Stimulated activated CD4-positive, alpha-beta T cell treated with anti-CD3 and anti-CD28 coated beads, Interleukin-12 subunit alpha, Interleukin-12 subunit beta, amount 100 ng/mL, for 4 hours (primary cell): ENCODE measurements around the gene CFAP221.

ENCODE experiments used
- DNase-seq: peaks from one replicate; pipeline ENCODE4 v3.0.0-alpha.2; 2020

Gene CFAP221

DNA sequence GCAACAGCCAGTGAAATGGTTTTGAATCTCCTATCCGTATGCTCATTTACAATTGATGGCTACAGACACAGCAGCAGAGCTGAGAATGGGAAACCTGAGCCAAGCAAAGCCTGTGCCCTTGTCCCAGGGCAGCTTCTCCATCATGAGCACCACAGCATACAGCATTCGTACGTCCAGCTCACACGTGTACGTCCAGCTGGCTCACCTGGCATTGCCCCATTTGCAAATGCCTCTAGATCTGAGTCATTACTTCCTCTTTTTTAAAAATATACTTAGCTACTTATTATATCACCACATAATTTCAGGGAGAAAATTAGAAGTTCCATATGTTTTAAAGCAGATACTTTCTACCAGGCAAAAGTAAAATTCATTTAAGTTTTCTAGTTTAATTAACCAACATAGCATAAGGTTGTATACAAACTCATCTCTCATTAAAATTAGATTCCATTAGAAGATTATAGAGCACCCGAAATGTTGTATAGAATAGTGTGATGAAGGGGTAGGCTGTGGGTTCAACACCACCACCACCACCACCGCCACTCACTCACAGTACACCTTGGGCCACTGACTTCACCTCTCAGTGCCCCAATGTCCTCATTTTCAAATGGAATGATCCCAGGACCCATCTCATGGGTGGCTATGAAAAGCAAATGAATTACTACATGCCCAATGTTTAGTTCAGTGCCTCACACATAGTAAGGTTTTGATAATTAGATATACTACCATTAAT, 103.4 kb downstream of the CFAP221 start:
- no peak for DNase-seq

GRCh38 chr2:119649364-119649917, 105.2 kb downstream of the CFAP221 start:
- DNase-seq: no peak

- no peak for DNase-seq
Observed at GRCh38 chr2:119650206-119650605, 106.0 kb downstream of the CFAP221 start.

DNA sequence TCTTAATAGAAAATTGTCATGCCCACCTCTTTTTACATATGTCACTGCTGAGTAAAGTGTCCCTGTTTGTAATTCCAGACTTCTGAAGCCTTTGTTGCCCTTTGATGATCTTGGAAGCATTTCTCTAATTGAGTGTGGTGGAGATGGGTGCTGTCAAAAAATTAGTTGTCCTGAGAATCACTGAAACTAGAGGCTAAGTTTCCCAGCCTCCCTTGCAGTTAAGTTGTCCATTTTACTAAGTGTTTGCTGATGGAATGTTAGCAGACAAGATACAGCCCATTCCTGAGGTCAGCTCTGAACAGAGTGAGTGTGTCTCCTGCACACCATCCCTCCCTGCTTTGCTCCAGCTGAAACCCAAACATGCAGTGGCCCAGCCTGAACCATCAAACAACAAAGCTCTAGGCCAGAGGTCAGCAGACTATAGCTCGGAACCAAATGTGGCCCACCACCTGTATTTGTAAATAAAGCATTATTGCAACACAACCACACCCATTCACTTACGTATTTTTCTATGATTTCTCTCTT, 106.7 kb downstream of the CFAP221 start:
- no peak for DNase-seq

GRCh38 chr2:119657466-119658145, 113.4 kb downstream of the CFAP221 start:
- no peak for DNase-seq

DNA sequence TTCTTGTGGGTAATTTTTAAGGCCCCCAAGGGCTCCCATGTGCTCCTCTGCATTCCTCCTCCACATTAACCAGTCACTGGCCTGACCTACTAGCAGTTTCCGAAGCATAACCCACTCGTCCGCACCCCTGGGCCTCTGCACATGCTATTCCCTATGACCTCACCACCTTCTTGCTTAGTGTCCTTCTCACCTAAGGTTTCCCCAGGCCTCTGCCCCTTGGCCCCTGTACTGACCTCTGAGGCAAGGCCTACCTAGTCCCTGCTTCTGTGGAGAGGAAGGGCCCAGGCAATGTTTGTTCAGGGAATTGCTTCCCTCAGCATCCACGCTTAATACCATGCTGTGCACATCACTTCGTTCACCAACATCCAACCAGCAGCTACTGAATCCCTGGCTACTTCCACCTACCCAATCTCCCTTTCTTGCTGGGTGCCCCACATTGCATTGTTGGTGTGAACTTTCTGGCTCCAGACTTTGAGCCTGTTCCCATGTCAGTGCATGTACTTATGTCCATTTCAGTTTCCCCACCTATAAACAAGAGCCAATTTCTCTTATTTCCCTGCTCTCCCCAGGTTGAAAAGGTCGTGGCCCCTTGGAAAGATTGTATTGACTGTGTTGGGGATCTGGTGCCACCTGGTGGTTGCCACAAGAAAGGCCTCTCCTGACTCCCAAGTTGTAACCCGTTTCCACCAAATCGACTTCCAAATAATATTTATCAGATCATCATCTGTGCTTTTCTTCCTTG, 115.5 kb downstream of the CFAP221 start:
- DNase-seq: peak; percentile 34

DNA sequence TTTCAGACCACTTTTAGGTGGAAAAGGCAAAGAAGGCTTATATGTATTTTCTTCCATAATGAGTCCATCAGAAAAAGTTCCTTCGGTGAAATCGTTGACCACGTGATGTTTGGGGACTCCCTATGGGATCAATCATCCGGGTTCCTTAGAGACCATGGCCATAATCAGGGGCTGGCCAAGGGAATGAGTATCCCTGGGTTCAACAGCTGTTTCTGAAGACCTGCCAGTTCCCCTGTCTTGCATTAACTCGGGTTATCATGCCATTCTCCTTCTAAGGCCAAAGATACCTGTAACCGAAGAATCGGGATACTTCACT, 116.1 kb downstream of the CFAP221 start:
- no peak for DNase-seq

GRCh38 chr2:119662297-119662696, 118.0 kb downstream of the CFAP221 start:
- no peak for DNase-seq

- DNase-seq: no peak
Observed at GRCh38 chr2:119668546-119668945, 124.3 kb downstream of the CFAP221 start.

DNA sequence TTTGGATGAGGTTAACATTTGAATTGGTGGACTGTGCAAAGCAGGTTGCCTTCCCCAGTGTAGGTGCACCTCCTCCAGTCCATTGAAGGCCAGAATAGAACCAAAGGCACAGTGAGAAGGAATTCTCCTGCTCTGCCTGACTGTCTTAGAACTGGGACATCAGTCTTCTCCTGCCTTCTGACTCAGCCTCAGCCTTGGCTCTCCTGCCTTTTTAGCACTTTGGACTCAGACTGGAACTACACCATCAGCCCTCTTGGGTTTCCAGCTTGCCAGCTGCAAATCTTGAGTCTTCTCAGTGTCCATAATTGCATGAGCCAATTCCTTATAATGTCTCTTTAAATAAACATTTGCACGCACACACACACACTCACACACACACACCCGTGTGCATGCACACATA, 126.8 kb downstream of the CFAP221 start:
- no peak for DNase-seq

- no peak for DNase-seq
Observed at GRCh38 chr2:119671752-119672151, 127.5 kb downstream of the CFAP221 start.

DNA sequence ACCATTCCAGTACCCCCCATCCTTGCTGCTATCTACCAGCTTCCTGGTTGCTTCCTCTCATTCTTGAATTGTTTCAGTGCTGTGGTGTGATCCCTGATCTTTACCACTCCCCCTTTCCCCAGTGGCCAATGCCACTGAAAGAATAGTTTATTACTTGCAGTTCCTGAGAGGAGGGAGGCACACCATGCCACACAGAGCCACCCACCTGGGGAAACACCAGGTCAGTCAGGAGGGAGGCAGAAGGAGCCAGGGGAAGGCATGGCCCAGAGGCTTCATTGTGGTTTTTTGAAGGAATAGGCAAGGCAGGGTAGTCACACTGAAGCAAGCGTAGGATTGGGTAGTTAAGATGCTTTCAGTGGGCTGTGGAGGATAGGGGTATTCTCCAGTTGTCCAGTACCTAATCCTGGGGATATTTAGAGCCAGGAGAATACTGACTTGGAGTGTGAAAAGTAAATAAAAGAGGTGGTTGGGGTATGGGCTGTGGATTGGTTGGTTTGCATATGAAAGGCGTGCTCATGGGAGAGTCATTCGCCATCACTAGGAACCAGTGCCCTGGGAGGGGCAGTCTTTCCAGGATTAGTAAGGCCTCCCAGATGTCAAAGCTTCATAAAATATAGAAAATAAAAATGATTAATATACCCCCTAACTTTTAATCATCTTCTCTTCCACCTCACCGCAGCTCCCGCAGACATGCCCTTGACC, 128.1 kb downstream of the CFAP221 start:
- no peak for DNase-seq

DNA sequence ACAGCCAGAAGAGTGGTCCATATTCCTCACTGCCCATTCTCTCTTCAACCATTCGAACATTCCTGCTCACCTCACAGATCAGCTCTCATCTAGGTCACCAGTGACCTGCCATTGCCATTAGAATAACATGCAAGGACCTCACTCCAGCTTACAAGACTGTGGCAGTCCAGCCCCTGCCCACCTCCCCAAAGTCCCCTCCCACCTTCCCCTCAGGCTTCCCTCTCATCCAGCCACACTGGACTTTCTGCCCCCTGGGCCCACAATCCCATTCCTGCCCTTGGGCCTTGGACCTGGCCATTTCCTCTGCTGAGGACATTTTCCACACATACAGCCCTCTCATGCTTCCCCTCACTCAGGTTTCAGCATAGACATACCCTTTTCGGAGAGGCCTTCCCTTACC, 129.5 kb downstream of the CFAP221 start:
- no peak for DNase-seq

DNA sequence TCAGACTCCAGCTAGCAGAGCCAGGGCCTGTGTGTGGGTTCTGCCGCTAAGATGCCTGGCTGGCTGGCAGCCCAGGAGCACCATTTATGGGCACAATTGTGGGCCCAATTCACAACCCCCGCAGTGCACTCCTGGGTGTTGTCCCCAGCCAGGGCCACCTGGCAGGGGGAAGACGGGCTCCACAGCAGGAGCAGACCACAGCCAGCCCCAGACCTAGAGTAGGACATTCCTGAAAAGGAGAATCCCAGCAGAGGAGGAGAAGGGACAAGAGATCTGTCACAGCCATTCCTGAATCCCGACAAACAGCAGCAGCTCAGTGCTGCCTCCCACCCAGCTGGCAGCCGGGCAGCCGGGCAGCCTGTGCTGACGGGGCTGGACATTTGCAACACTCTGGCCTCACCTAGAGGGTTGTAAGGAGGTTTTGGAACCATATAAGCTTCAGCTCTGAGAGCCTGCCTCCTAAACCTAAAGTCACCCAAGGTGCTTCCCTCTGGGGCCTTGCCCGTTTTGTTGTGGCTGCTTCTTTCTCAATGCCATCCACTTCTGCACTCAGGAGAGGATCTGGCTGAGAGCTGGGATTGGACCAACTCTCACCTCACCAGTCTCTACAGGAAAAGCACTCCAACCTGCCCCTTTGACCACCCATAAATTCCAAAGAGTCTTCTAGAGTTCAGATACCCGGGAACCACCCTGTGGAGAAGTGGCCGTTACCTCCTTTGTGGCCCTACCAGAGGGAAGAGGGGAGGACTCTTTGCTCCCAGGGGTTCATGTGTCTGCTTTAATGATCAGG, 130.7 kb downstream of the CFAP221 start:
- no peak for DNase-seq

GRCh38 chr2:119678021-119678656, 133.9 kb downstream of the CFAP221 start:
- DNase-seq: no peak

- no peak for DNase-seq
Observed at GRCh38 chr2:119679526-119679837, 135.2 kb downstream of the CFAP221 start.

GRCh38 chr2:119679846-119680245, 135.6 kb downstream of the CFAP221 start:
- no peak for DNase-seq

DNA sequence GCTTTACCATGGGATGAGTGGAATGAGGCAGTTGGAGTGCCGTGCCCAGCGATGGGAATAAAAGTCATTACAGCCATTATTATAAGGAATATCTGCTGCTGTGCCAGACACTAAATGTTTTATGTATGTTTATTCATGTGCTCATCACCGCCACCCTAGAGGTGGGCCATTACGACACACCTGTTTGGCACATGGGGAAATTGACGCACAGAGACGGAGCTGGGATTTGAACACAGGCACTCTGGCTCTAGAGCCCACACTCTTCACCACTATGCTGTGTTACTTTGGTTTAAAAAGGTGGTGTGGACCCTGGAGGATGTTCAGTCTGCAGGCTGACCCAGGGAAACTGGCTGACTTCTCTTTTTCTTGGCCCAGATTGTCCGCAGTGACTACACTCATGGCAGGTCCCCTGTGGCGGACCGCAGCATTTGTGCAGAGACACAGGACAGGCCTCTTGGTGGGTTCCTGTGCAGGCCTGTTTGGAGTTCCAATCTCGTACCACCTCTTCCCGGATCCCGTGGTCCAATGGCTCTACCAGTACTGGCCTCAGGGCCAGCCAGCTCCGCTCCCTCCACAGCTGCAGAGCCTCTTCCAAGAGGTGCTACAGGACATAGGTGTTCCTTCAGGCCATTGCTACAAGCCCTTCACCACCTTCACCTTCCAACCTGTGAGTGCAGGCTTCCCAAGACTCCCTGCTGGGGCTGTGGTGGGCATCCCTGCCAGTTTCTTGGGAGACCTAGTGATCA, 136.4 kb downstream of the CFAP221 start:
- no peak for DNase-seq

DNA sequence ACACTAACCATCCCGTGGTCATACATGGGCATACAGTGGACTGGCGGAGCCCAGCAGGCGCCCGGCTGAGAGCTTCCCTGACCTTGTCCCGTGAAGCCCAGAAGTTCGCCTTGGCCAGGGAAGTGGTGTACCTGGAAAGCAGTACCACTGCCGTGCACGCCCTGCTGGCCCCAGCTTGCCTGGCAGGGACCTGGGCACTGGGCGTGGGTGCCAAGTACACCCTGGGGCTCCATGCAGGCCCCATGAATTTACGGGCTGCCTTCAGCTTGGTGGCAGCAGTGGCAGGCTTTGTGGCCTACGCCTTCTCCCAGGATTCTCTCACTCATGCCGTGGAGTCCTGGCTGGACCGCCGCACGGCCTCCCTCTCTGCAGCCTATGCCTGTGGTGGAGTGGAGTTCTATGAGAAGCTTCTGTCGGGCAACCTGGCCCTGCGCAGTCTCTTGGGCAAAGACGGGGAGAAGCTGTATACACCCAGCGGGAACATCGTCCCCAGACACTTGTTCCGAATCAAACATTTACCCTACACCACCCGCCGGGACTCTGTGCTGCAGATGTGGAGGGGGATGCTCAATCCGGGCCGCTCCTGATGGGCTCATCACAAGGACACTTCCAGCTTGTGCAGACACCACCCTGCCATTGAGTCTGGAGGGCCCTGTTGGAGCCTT, 137.1 kb downstream of the CFAP221 start:
- DNase-seq: no peak

GRCh38 chr2:119681868-119682220, 137.6 kb downstream of the CFAP221 start:
- DNase-seq: no peak

DNA sequence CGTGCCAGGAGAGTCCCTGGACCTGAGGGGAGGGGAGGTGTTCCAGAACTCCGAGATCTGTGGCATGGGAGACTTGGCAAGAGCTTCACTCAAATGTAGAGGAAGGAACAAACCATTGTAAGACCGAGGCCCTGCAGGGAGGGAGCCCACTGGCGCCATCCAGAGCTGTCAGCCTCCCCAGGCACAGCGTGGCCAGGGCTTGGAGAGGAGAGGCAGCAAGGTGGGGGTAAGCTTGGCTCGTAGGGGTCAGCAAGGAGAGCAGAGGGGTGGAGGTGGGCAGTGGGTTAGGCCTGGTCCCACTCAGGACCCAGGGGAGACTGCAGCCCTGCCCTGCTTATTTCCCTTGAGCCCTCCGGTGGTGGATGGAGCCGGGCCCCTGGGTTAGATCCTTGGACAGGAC, 138.3 kb downstream of the CFAP221 start:
- no peak for DNase-seq
